Inflammatory macrophage treated with lipopolysaccharide for 1 hour (primary cell): ENCODE results near the gene CXCL12.
A peak's percentile ranks its signal among the peaks of the same experiment; 100 is the strongest.

Experiments
- DNase-seq, 2 donors: peaks; one replicate each; pipeline ENCODE4 v3.0.0-alpha.2; 2020 to 2022

The CXCL12 gene

GRCh38 chr10:44399659-44400451, 15.0 kb upstream of the CXCL12 start:
- no peak for DNase-seq

- DNase-seq: no peak
Measured at GRCh38 chr10:44398747-44399658, 14.1 kb upstream of the CXCL12 start.

- no peak for DNase-seq
Measured at GRCh38 chr10:44398271-44398670, 13.4 kb upstream of the CXCL12 start.

- no peak for DNase-seq
Measured at GRCh38 chr10:44397476-44398225, 12.8 kb upstream of the CXCL12 start.

- no peak for DNase-seq
Measured at GRCh38 chr10:44396671-44397191, 11.8 kb upstream of the CXCL12 start.

- DNase-seq: no peak
Measured at GRCh38 chr10:44395902-44396670, 11.2 kb upstream of the CXCL12 start.

- no peak for DNase-seq
Measured at GRCh38 chr10:44395396-44395795, 10.5 kb upstream of the CXCL12 start.

- DNase-seq: no peak
Measured at GRCh38 chr10:44394696-44395381, 9.9 kb upstream of the CXCL12 start.

- no peak for DNase-seq
Measured at GRCh38 chr10:44393834-44394547, 9.1 kb upstream of the CXCL12 start.

- no peak for DNase-seq
Measured at GRCh38 chr10:44393051-44393630, 8.2 kb upstream of the CXCL12 start.

GRCh38 chr10:44392420-44392819, 7.5 kb upstream of the CXCL12 start:
- no peak for DNase-seq

- DNase-seq: no peak
Measured at GRCh38 chr10:44391981-44392380, 7.1 kb upstream of the CXCL12 start.

- DNase-seq: no peak
Measured at GRCh38 chr10:44390585-44391072, 5.7 kb upstream of the CXCL12 start.

GRCh38 chr10:44389556-44389955, 4.7 kb upstream of the CXCL12 start:
- DNase-seq: no peak

- DNase-seq: no peak
Measured at GRCh38 chr10:44389150-44389549, 4.3 kb upstream of the CXCL12 start.

- DNase-seq: no peak
Measured at GRCh38 chr10:44388641-44389040, 3.7 kb upstream of the CXCL12 start.

GRCh38 chr10:44387853-44388251, 3.0 kb upstream of the CXCL12 start:
- no peak for DNase-seq

GRCh38 chr10:44386546-44387052, 1.7 kb upstream of the CXCL12 start:
- DNase-seq: peak; percentile 15 to 64

- DNase-seq: no peak
Measured at GRCh38 chr10:44385696-44386441, 972 bp upstream of the CXCL12 start.
